ENCODE results near the gene DPH1.

DPH1 gene

GRCh38 chr17:2034157-2034556 lies 4.2 kb downstream of the DPH1 start:
- TF ChIP-seq CTCF (conservative IDR thresholded peaks at IDR 0.05; ENCODE audit: low read length), result no peak
- no peak for TF ChIP-seq EZH2phosphoT487 (IDR thresholded peaks at IDR 0.05; ENCODE audit: borderline replicate concordance)
- H3K79me2 ChIP-seq (ENCODE audit: insufficient read depth, low read length), result no peaks in the 10 kb centered on the region
- no peaks in the 10 kb centered on the region for H3K9me3 ChIP-seq (ENCODE audit: insufficient read depth, low read depth, low read length)
- H4K20me1 ChIP-seq (ENCODE audit: insufficient read depth, low read length, poor library complexity, severe bottlenecking), result no peaks in the 10 kb centered on the region
- no peak overlapping the region for H3K9ac ChIP-seq (ENCODE audit: low read depth, low read length, poor library complexity, severe bottlenecking)
- H2AFZ ChIP-seq (ENCODE audit: low read length), result no peak overlapping the region
- H3K4me2 ChIP-seq (ENCODE audit: low read depth, low read length, poor library complexity, severe bottlenecking), result no peak overlapping the region
- H3K4me3 ChIP-seq (ENCODE audit: low read length, poor library complexity, severe bottlenecking), result no peak overlapping the region
- peaks cover 10% of the 10 kb centered on the region for H3K4me1 ChIP-seq (ENCODE audit: insufficient read depth, low read length, poor library complexity, severe bottlenecking)
- H3K36me3 ChIP-seq (ENCODE audit: insufficient read depth, low read length), result no peaks in the 10 kb centered on the region; the same call in 1 of the 2 replicates
- no peaks in the 10 kb centered on the region for H3K27me3 ChIP-seq (ENCODE audit: insufficient read depth, low read length, poor library complexity, severe bottlenecking)
- no peaks in the 10 kb centered on the region for H3F3A ChIP-seq (ENCODE audit: low read depth)
- no peaks in the 10 kb centered on the region for H3K9me2 ChIP-seq (replicated peaks; ENCODE audit: low read depth, low read length)

- H3K79me2 ChIP-seq (ENCODE audit: insufficient read depth, low read length), result no peaks in the 10 kb centered on the region
- H3K9me3 ChIP-seq (ENCODE audit: insufficient read depth, low read depth, low read length), result no peaks in the 10 kb centered on the region
- no peak overlapping the region for H3K9ac ChIP-seq (ENCODE audit: low read depth, low read length, poor library complexity, severe bottlenecking)
- H3K27me3 ChIP-seq (ENCODE audit: insufficient read depth, low read length, poor library complexity, severe bottlenecking), result no peaks in the 10 kb centered on the region
- H3K9me2 ChIP-seq (replicated peaks; ENCODE audit: low read depth, low read length), result no peaks in the 10 kb centered on the region
- H3K4me1 ChIP-seq (ENCODE audit: insufficient read depth, low read length, poor library complexity, severe bottlenecking), result peaks cover 10% of the 10 kb centered on the region
- no peaks in the 10 kb centered on the region; the same call in 1 of the 2 replicates for H3K36me3 ChIP-seq (ENCODE audit: insufficient read depth, low read length)
- no peak overlapping the region for H2AFZ ChIP-seq (ENCODE audit: low read length)
- H3K4me2 ChIP-seq (ENCODE audit: low read depth, low read length, poor library complexity, severe bottlenecking), result no peak overlapping the region
- H3K4me3 ChIP-seq (ENCODE audit: low read length, poor library complexity, severe bottlenecking), result no peak overlapping the region
- TF ChIP-seq EZH2phosphoT487 (IDR thresholded peaks at IDR 0.05; ENCODE audit: borderline replicate concordance) (no peak), CTCF (conservative IDR thresholded peaks at IDR 0.05; ENCODE audit: low read length) (no peak)
- H4K20me1 ChIP-seq (ENCODE audit: insufficient read depth, low read length, poor library complexity, severe bottlenecking), result no peaks in the 10 kb centered on the region
- H3F3A ChIP-seq (ENCODE audit: low read depth), result no peaks in the 10 kb centered on the region
These were observed 5.0 kb downstream of the DPH1 start for GRCh38 chr17:2034806-2035540.

GRCh38 chr17:2035541-2036488 lies 5.9 kb downstream of the DPH1 start:
- Histone ChIP-seq H3K9me2 (replicated peaks; ENCODE audit: low read depth, low read length) (no peaks in the 10 kb centered on the region), H3K27me3 (ENCODE audit: insufficient read depth, low read length, poor library complexity, severe bottlenecking) (no peaks in the 10 kb centered on the region), H3K4me1 (ENCODE audit: insufficient read depth, low read length, poor library complexity, severe bottlenecking) (peaks cover 8% of the 10 kb centered on the region), H3K4me2 (ENCODE audit: low read depth, low read length, poor library complexity, severe bottlenecking) (no peak overlapping the region), H3K4me3 (ENCODE audit: low read length, poor library complexity, severe bottlenecking) (no peak overlapping the region), H3K36me3 (ENCODE audit: insufficient read depth, low read length) (no peaks in the 10 kb centered on the region; the same call in 1 of the 2 replicates), H3K9me3 (ENCODE audit: insufficient read depth, low read depth, low read length) (no peaks in the 10 kb centered on the region), H3F3A (ENCODE audit: low read depth) (no peaks in the 10 kb centered on the region), H3K9ac (ENCODE audit: low read depth, low read length, poor library complexity, severe bottlenecking) (no peak overlapping the region), H2AFZ (ENCODE audit: low read length) (no peak overlapping the region), H3K79me2 (ENCODE audit: insufficient read depth, low read length) (no peaks in the 10 kb centered on the region), H4K20me1 (ENCODE audit: insufficient read depth, low read length, poor library complexity, severe bottlenecking) (no peaks in the 10 kb centered on the region)
- TF ChIP-seq EZH2phosphoT487 (IDR thresholded peaks at IDR 0.05; ENCODE audit: borderline replicate concordance) (no peak), CTCF (conservative IDR thresholded peaks at IDR 0.05; ENCODE audit: low read length) (no peak)
